HAP-1 (cell line): Measurements from ENCODE around the gene MIB2.

ENCODE experiments used
- DNase-seq, 2 experiments: peaks; one replicate each; pipeline ENCODE4 v3.0.0-alpha.2; 2016 to 2020; ENCODE audit warnings: low spot score in 2 of 2
- H3K27me3 ChIP-seq: fragments of 250-450 bp; sonication (Bioruptor Pico); 2 replicates; pipeline ENCODE4 v1.5.1; 2020; ENCODE audit warnings: low read depth, mild to moderate bottlenecking, moderate library complexity
- H3K36me3 ChIP-seq: fragments of 250-450 bp; sonication (Bioruptor Pico); replicated peaks from 2 replicates; pipeline ENCODE4 v1.5.1; 2020; ENCODE audit warnings: mild to moderate bottlenecking
- H3K4me1 ChIP-seq: fragments of 250-450 bp; sonication (Bioruptor Pico); 2 replicates; pipeline ENCODE4 v1.5.1; 2020; ENCODE audit warnings: mild to moderate bottlenecking
- H3K4me3 ChIP-seq: fragments of 250-450 bp; sonication (Bioruptor Pico); 2 replicates; pipeline ENCODE4 v1.5.1; 2020; ENCODE audit warnings: mild to moderate bottlenecking, moderate library complexity
- H3K9me3 ChIP-seq: fragments of 250-450 bp; sonication (Bioruptor Pico); 2 replicates; pipeline ENCODE4 v1.5.1; 2020; ENCODE audit warnings: mild to moderate bottlenecking, moderate library complexity
- in situ Hi-C: fragments of 300-500 bp; cut with MboI; formaldehyde crosslinking; loops from 3 replicates; pipeline ENCODE4 v1.14.3; 2020; ENCODE audit warnings: low sequenced_read_pairs, inconsistent platforms, mixed read lengths

MIB2 gene

DNA sequence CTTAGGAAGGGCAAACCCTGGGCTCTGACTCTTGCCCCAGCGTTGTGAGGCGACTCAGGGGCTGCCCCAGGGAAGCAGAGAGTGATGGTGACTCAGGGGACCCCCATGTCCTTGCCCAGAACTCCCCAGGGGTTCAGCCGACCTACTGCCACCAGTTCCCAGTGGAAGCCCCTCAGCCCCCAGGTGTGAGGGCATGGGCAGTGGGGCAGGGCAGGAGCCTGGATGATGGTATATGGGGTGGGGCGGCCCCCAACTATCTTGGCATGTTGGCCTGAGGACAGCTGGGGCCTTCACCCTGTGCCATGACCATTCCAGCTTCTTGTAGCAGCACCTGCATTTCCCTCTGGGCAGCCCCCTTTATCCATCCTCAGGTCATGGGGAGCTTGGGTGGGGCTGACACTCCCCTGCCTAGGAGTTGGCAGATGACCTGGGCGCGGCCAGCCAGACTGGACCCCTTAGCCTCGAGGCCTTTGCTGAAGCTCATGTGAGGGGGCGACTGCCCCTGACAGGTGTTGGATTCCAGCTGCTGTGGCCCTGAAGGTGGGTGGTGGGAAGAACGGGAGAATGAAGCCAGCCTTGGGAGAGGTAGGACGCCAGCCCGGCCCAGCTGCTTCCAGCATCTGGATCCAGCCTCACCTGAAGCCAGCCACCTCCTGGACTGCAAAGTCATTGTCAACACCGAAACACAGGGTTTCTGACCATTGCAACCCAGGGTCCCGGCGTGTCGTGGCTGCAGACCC, 13.6 kb upstream of the MIB2 start:
- Histone ChIP-seq H3K27me3 (no peaks in the 10 kb centered on the region; the same call in 1 of the 2 replicates), H3K36me3 (no peaks in the 10 kb centered on the region), H3K9me3 (no peaks in the 10 kb centered on the region), H3K4me3 (no peak overlapping the region), H3K4me1 (no peaks in the 10 kb centered on the region)
- in situ Hi-C loops: no loop called here
- no peak for DNase-seq

DNA sequence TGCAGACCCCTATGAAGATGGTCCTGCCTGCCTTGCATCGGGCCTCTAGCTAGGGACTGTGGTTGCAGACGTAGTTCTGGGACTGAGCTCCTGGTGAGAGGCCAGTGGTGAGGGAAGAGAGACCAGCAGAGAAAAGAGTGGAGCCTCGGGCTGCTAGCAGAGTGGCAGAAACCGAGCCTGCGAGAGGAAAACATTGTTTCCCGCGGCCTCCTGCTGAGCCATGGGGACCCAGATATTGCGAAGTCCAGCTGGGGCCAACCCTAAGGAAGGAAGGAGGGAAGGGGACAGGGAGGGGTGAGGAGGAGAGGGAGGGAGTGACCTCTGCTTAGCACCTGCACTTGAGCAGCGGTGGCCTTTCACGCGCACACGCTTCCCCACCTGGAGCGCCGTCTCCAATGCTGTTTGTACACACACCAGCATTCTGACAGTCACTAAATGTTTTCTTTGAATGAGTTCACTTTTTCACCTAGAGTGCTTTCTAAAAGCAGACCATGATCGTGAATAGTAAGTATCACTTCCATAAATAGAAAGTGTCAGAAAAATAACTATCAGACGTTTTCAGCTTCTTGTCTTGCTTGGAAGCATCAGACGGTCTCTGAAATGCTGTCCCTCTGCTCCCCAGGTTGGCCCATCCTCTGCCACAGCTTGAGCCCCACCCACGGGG, 12.9 kb upstream of the MIB2 start:
- Histone ChIP-seq H3K27me3 (no peaks in the 10 kb centered on the region), H3K9me3 (no peaks in the 10 kb centered on the region), H3K4me3 (no peak overlapping the region), H3K36me3 (no peaks in the 10 kb centered on the region), H3K4me1 (no peaks in the 10 kb centered on the region)
- DNase-seq: no peak
- in situ Hi-C loops: no loop called here

DNA sequence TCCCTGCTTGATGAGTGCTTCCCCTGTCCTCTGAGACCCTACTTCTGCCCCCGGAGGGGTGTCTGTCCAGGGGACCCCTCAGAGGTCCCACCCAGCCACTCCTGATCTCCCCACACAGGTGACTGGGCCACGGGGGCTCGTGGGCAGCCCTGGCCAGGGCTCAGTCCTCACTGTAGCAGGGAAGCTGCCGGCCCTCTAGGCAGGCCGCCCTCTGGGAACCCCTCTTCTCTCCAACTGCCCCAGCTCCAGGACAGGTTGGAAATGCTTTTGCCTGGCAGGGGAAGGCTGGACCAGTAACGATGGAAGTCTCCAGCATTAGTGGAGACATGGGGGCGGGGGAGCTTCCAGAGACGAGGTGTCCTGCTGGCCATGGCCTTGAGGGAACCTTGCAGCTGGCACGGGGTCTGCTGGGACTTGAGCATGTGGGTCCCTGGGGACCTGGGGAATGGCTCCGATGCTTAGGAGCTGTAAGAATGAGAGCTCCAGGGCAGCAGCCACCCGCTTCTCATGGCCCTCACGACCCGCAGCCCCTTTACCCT, 12.3 kb upstream of the MIB2 start:
- H3K4me3 ChIP-seq: no peak overlapping the region
- H3K27me3 ChIP-seq: no peaks in the 10 kb centered on the region
- in situ Hi-C loops: no loop called here
- no peak for DNase-seq
- no peaks in the 10 kb centered on the region for H3K36me3 ChIP-seq
- no peaks in the 10 kb centered on the region for H3K4me1 ChIP-seq
- no peaks in the 10 kb centered on the region for H3K9me3 ChIP-seq

DNA sequence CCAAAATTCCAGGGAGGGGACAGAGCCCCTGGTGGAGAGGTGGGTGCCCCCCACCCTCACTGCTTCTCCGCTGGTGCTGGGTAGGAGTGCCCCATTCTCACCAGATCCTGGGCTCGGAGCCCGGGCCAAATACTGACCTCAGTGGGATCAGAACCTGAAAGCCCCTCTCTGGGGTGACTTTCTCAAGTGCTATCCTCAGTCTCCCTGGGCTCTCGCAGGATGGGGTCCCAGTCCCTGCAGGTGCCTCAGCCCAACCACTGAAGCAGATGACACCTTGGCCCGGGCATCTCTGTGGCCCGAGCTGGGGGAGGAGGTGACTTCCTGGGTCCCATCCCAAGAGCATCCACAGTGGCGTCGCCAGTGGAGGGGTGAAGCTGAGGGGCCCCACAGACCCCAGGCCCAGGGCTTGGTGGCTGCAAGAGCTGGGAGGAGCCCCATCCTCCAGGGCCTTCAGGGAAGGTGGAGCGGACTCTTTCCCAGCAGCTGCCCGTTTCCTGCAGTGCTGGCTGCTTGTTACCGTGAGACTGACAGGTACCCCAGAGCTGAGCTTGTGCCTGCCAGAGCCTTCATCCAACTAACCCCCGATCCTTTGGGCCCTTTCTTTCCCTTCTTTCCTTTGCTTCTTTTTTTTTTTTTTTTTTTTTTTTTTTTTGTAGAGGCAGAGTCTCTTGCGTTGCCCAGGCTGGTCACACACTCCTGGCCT, 11.5 kb upstream of the MIB2 start:
- Histone ChIP-seq H3K36me3 (no peaks in the 10 kb centered on the region), H3K9me3 (no peaks in the 10 kb centered on the region), H3K4me1 (no peaks in the 10 kb centered on the region), H3K4me3 (no peak overlapping the region), H3K27me3 (no peaks in the 10 kb centered on the region)
- in situ Hi-C loops: no loop called here
- no peak for DNase-seq

DNA sequence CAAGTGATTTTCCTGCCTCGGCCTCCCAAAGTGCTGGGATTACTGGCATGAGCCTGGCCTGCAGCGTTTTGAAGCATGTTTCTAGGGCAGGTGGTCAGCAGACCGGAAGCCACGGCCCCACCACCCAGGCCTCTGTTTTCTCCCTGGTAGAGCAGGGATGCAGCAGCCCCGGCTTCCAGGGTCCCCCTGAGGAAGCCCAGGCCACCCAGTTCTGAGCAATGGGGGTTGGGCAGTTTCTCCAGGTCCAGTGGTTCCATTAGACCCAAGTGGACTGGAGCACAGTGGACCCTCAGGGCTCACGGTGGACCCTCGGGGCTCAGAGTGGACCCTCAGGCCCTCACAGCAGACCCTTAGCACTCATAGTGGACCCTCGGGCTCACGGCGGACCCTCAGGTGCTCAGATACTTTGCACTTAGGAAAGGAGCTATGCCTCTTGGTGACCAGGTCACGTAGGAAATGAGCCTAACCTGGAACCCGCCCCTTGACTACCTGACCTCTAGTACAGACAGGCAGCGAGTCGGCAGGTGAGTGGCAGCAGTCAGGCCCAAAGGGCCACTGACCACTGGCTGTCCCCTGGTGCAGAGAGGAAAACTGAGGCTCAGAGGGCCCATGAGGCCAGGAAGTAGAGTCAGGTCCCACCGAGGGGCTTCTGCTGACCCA, 10.8 kb upstream of the MIB2 start:
- no peak overlapping the region for H3K4me3 ChIP-seq
- no peak for DNase-seq
- H3K27me3 ChIP-seq: no peaks in the 10 kb centered on the region
- no peaks in the 10 kb centered on the region for H3K9me3 ChIP-seq
- H3K36me3 ChIP-seq: no peaks in the 10 kb centered on the region
- in situ Hi-C loops: no loop called here
- no peaks in the 10 kb centered on the region for H3K4me1 ChIP-seq

DNA sequence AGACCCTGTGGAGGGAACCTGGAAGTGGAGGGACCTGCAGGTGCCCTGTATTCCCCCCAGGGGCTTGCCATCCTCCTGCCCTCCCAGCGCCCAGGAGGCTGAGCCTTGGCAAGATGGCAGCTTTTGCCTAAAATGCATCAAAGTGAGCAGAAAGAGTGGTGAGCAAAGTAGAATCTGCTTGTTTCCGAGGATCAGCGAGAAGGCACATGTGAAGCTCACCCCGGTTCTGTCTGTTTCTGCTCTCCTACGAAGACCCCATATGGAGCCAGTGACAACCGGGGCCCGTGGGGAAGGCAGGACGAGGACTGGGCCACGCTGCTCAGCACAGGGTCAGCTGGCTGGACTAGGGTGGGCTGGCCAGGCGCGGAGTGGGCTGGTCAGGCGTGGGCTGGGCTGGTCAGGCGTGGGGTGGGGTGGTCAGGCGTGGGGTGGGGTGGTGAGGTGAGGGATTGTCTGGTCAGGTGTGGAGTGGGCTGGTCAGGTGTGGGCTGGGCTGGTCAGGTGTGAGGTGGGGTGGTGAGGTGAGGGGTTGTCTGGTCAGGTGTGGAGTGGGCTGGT, 10.2 kb upstream of the MIB2 start:
- in situ Hi-C loops: no loop called here
- Histone ChIP-seq H3K4me3 (no peak overlapping the region), H3K27me3 (no peaks in the 10 kb centered on the region), H3K36me3 (no peaks in the 10 kb centered on the region), H3K4me1 (no peaks in the 10 kb centered on the region), H3K9me3 (no peaks in the 10 kb centered on the region)
- DNase-seq: no peak

DNA sequence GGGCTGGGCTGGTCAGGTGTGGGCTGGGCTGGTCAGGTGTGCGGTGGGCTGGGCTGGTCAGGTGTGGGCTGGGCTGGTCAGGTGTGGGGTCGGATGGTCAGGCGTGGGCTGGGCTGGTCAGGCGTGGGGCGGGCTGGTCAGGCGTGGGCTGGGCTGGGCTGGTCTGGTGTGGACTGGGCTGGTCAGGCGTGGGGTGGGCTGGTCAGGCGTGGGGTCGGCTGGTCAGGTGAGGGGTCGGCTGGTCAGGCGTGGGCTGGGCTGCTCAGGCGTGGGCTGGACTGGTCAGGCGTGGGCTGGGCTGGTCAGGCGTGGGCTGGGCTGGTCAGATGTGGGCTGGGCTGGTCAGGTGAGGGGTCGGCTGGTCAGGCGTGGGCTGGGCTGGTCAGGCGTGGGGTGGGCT, 9.6 kb upstream of the MIB2 start:
- H3K36me3 ChIP-seq: no peaks in the 10 kb centered on the region
- H3K4me1 ChIP-seq: no peaks in the 10 kb centered on the region
- no peak for DNase-seq
- no peak overlapping the region for H3K4me3 ChIP-seq
- no peaks in the 10 kb centered on the region for H3K9me3 ChIP-seq
- H3K27me3 ChIP-seq: no peaks in the 10 kb centered on the region
- in situ Hi-C loops: no loop called here

DNA sequence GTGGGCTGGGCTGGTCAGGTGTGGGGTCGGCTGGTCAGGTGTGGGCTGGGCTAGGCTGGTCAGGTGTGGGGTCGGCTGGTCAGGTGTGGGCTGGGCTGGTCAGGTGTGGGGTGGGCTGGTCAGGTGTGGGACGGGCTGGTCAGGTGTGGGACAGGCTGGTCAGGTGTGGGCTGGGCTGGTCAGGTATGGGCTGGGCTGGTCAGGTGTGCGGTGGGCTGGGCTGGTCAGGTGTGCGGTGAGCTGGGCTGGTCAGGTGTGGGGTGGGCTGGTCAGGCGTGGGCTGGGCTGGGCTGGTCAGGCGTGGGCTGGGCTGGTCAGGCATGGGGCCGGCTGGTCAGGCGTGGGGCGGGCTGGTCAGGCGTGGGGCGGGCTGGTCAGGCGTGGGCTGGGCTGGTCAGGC, 9.1 kb upstream of the MIB2 start:
- Histone ChIP-seq H3K4me3 (no peak overlapping the region), H3K36me3 (no peaks in the 10 kb centered on the region), H3K4me1 (no peaks in the 10 kb centered on the region), H3K9me3 (no peaks in the 10 kb centered on the region), H3K27me3 (no peaks in the 10 kb centered on the region)
- no peak for DNase-seq
- in situ Hi-C loops: no loop called here

DNA sequence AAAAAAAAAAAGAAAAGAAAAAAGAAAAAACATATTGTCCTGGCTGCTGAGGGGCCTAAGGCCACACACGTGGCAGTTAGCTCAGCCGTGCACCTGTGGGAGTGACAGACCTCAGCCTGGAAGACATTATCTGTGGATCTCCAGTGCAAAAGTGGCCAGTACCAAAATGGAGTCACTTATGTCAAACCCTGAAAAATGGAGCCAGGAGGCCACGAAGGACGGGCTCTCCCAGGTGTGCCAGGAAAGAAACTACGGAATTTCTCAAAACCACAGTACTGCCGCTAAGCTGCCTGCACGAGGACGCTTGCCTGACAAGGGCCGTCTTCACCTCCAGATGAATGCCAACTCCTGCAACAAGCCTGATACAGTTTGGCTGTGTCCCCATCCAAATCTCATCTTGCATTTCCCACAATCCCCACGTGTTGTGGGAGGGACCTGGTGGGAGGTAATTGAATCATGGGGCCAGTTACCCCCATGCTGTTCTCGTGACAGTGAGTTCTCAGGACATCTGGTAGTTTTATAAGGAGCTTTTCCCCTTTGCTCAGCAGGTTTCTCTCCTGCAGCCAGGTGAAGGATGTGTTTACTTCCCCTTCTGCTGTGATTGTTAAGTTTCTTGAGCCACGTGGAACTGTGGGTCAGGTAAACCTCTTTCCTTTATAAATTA, 5.3 kb upstream of the MIB2 start:
- peaks cover 9% of the 10 kb centered on the region for H3K4me1 ChIP-seq
- no peaks in the 10 kb centered on the region for H3K9me3 ChIP-seq
- in situ Hi-C loops: loop anchor here (5.0 kb wide), 1 partner anchor 33 kb away; no protein-coding TSS in a partner anchor
- H3K27me3 ChIP-seq: no peaks in the 10 kb centered on the region
- no peak overlapping the region for H3K4me3 ChIP-seq
- no peak for DNase-seq
- H3K36me3 ChIP-seq: no peaks in the 10 kb centered on the region

DNA sequence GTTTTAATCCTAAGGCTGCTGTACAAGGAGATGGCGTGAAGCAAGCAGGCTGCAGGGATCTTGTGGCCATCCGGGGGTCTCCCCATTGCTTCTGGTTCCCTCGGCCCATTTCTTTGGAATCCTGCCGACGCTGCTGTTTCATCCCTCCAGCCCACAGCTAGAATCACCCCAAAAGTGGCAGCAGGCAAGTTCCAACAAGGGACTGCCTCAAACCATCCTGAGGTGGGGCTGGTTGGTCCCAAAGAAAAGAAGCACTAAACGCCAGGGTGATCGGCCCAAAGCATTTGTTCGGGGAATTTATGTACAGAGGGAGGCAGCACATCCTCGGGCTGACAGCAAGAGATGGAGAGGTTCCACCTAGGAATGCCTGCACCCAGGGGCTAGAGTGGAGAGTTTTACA, 4.5 kb upstream of the MIB2 start:
- H3K4me1 ChIP-seq: peaks cover 9% of the 10 kb centered on the region
- no peak for DNase-seq
- H3K36me3 ChIP-seq: no peaks in the 10 kb centered on the region; the same call in 1 of the 2 replicates
- no peaks in the 10 kb centered on the region for H3K9me3 ChIP-seq
- in situ Hi-C loops: loop anchor here (5.0 kb wide), 1 partner anchor 33 kb away; no protein-coding TSS in a partner anchor
- no peaks in the 10 kb centered on the region for H3K27me3 ChIP-seq
- H3K4me3 ChIP-seq: no peak overlapping the region

DNA sequence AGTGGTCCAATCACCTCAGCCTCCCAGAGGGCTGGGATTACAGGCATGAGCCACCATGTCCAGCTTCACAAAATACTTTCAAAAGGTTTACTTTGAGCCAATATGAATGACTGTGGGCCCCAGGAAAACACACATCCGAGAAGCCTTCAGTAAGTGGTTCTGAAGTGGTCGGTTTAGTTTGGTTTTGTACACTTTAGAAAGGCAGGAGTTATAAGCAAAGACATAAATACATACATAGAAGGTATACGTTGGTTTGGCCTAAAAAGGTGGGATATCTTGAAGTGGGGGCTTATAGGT, 3.2 kb upstream of the MIB2 start:
- Histone ChIP-seq H3K4me3 (no peak overlapping the region), H3K36me3 (no peaks in the 10 kb centered on the region; the same call in 1 of the 2 replicates), H3K9me3 (no peaks in the 10 kb centered on the region), H3K4me1 (peaks cover 9% of the 10 kb centered on the region), H3K27me3 (no peaks in the 10 kb centered on the region)
- no peak for DNase-seq
- in situ Hi-C loops: loop anchor here (5.0 kb wide), 1 partner anchor 35 kb away; no protein-coding TSS in a partner anchor

DNA sequence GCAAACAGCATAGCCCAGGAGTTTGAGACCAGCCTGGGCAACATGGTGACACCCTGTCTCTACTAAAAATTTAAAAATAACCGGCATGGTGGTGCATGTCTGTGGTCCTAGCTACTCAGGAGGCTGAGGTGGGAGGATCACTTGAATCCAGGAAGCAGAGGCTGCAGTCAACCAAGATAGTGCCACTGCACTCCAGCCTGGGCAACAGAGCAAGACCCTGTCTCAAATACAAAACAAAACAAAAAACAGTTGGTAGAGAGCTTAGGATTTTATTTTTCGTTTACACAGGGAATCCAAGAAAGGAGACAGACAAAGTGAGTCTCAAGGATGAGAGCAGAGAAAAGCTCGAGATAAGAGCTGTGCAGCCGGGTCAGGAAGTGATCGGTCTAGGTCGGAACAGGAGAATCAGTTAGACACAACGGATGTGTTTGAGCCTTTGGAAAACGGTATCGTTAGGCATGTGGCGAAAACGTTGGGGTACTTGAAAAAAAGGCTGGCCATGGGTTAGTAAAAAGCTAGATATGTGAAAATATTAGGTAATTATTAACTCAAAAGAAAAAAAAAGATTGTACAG, 1.7 kb upstream of the MIB2 start:
- no peak for DNase-seq
- Histone ChIP-seq H3K36me3 (peaks cover 8% of the 10 kb centered on the region; the same call in 1 of the 2 replicates), H3K27me3 (no peaks in the 10 kb centered on the region), H3K4me1 (peaks cover 9% of the 10 kb centered on the region), H3K9me3 (no peaks in the 10 kb centered on the region), H3K4me3 (peak overlapping the region; percentile 99)
- in situ Hi-C loops: loop anchor here (5.0 kb wide), 1 partner anchor 36 kb away; no protein-coding TSS in a partner anchor
